GM19043 (cell line): ENCODE results near the gene MAGEA9.
"Not testable (repeated sequence)": the region's sequence is repeated elsewhere in the genome, so short reads cannot be mapped to it uniquely, and the experiment has no call there.

ENCODE experiments used
- ATAC-seq: cut with Tn5 transposase; IDR thresholded peaks from one replicate; pipeline ENCODE4 v1.9.1; 2021; ENCODE audit warnings: low read depth; ENCODE audit not compliant: unreplicated experiment

Gene MAGEA9

DNA sequence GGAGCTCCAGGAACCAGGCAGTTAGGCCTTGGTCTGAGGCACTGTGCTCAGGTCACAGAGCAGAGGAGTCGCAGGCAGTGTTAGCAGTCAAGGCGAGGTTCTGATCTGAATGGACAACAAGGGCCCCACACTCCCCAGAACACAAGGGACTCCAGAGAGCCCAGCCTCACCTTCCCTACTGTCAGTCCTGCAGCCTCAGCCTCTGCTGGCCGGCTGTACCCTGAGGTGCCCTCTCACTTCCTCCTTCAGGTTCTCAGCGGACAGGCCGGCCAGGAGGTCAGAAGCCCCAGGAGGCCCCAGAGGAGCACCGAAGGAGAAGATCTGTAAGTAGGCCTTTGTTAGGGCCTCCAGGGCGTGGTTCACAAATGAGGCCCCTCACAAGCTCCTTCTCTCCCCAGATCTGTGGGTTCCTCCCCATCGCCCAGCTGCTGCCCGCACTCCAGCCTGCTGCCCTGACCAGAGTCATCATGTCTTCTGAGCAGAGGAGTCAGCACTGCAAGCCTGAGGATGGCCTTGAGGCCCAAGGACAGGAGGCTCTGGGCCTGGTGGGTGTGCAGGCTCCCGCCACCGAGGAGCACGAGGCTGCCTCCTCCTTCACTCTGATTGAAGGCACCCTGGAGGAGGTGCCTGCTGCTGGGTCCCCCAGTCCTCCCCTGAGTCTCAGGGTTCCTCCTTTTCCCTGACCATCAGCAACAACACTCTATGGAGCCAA lies 26.2 kb downstream of the MAGEA9 start:
- ATAC-seq: no peak

- no peak for ATAC-seq
These were observed 36.9 kb downstream of the MAGEA9 start for GRCh38 chrX:149818652-149819051.

- no peak for ATAC-seq
These were observed 37.6 kb downstream of the MAGEA9 start for GRCh38 chrX:149819371-149819770.

- no peak for ATAC-seq
These were observed 43.7 kb downstream of the MAGEA9 start for GRCh38 chrX:149825424-149825823.

GRCh38 chrX:149827254-149827653 lies 45.5 kb downstream of the MAGEA9 start:
- ATAC-seq: no peak

GRCh38 chrX:149829751-149830191 lies 48.0 kb downstream of the MAGEA9 start:
- ATAC-seq: peak; percentile 51

GRCh38 chrX:149830192-149830873 lies 48.6 kb downstream of the MAGEA9 start:
- peak; percentile 42 for ATAC-seq

- no peak for ATAC-seq
These were observed 49.7 kb downstream of the MAGEA9 start for GRCh38 chrX:149831473-149831872.

DNA sequence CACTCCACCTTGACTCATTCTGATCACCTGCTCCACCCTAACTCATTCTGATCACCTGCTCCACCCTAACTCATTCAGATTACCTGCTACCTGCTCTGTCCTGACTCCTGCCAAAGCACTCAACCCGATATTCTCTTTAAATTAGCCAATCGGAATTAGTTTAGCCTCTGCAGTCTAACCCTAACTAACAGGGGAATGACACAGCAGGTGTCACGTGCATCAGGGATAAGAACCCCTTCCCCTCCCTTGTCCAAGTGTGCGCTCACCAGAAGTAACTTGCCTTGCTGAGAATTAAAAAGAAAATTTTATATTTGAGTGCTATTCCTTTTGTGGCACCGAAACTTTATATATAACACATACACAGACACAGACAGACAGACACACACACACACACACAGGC lies 55.0 kb downstream of the MAGEA9 start:
- not testable (repeated sequence) for ATAC-seq

DNA sequence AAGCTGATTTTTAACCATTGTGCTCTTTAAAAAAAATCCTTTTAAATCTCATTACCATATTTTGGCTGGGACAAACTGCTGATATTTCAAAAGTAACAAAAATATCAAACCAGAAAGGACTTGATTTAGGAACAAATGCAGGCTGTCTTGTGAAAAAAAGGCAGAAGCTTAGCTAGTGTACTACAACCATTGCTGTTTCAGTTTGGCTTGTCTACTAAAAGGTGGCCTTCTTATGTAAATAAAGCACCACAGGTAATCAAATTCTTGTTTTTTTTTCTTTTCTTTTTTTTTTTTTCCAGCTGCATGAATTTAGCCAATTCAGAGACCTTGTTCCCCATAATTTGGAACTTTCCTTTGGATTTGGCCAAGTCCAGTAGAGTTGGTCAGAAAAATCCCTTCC lies 55.4 kb downstream of the MAGEA9 start:
- ATAC-seq: no peak
